SH-SY5Y (cell line): ENCODE data around the gene CD9.

ENCODE experiments used
- GATA2 ChIP-seq: IDR thresholded peaks from 2 replicates; pipeline ENCODE4 v1.6.1; 2011; ENCODE audit warnings: mild to moderate bottlenecking, low read depth, low read length
- GATA3 ChIP-seq: IDR thresholded peaks from 2 replicates; pipeline ENCODE4 v1.6.1; 2011; ENCODE audit warnings: low read depth, mild to moderate bottlenecking, low read length, moderate library complexity

DNA sequence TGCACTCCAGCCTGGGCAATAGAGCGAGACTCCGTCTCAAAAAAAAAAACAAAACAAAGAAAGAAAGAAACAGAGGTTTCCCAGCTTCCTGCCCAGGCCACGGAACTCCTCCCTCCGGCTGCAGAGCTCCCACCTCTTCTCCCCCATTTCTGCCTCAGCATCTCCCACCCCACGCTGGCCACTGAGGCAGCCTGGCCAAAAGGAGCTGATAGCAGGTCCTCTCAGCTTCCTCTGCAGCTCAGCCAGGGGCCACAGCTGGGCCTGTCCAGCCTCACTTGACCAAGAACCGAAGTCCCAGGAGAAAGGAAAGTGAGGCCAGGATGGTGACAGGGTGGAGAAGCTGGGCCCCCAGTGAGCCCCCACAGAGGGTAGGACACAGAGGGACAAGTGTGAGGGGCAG lies 33.4 kb upstream of the CD9 start:
- TF ChIP-seq GATA2 (no peak), GATA3 (no peak)
